Heart right ventricle (tissue), 16 donors: ENCODE data around the gene GNGT2. TPM values are rescaled to one million over a fixed set of nuclear protein-coding genes. Genes with fewer than 3 reads are reported as not detected.

Experiments
- ATAC-seq, 8 donors: fragments of 200-7000 bp; cut with Tn5 transposase; one replicate each; pipeline ENCODE4 v1.9.1; 2020; ENCODE audit warnings: mild to moderate bottlenecking in 8 of 8, moderate library complexity in 8 of 8, moderate number of reproducible peaks in 1 of 8
- DNase-seq, 2 donors: peaks; one replicate each; pipeline ENCODE4 v3.0.0-alpha.2; 2020
- H3K27ac ChIP-seq, 10 donors: fragments of 200-600 bp; sonication (generic) in 2 of 10; one replicate each; pipeline versions ENCODE4 v1.5.0 to v1.8.0; 2020 to 2022; ENCODE audit warnings: mild to moderate bottlenecking in 3 of 10
- H3K27me3 ChIP-seq, 7 donors: fragments of 200-600 bp; one replicate each; pipeline ENCODE4 v1.8.0; 2021 to 2022; ENCODE audit warnings: mild to moderate bottlenecking in 2 of 7
- H3K36me3 ChIP-seq, 9 donors: fragments of 200-600 bp; sonication (generic) in 1 of 9; one replicate each; pipeline versions ENCODE4 v1.5.0 to v1.8.0; 2020 to 2022; ENCODE audit warnings: mild to moderate bottlenecking in 2 of 9
- H3K4me1 ChIP-seq, 9 donors: fragments of 200-600 bp; sonication (generic) in 1 of 9; one replicate each; pipeline versions ENCODE4 v1.5.0 to v1.8.0; 2020 to 2022; ENCODE audit warnings: mild to moderate bottlenecking in 4 of 9
- H3K4me3 ChIP-seq, 10 donors: fragments of 200-600 bp; sonication (generic) in 2 of 10; one replicate each; pipeline versions ENCODE4 v1.5.0 to v1.8.0; 2020 to 2022; ENCODE audit warnings: mild to moderate bottlenecking in 7 of 10, moderate library complexity in 2 of 10
- H3K9me3 ChIP-seq, 11 donors: fragments of 200-600 bp in 10 of 11; sonication (generic) in 2 of 11; one replicate each; pipeline versions ENCODE4 v1.5.0 to v1.8.0; 2013 to 2022; ENCODE audit warnings: mild to moderate bottlenecking in 2 of 11, control low read depth in 1 of 11, moderate library complexity in 1 of 11
- CTCF ChIP-seq, 9 donors: fragments of 200-600 bp; sonication (generic) in 2 of 9; IDR thresholded peaks; one replicate each; pipeline versions ENCODE4 v1.5.0 to v1.8.0; 2021 to 2022; ENCODE audit warnings: antibody characterized with exemption in 9 of 9, mild to moderate bottlenecking in 5 of 9, moderate library complexity in 1 of 9
- WGBS, 2 donors: extraction: QIAGEN DNeasy Blood & Tissue Kit; methylation state at CpG; one replicate each; pipeline ENCODE4 v1.1.7; 2013; ENCODE audit warnings: inconsistent platforms in 1 of 2; 5-methylcytosine and 5-hydroxymethylcytosine counted together
- intact Hi-C, 10 donors: fragments of 100-400 bp; cut with DNase I; formaldehyde crosslinking; loops; one replicate each; pipeline versions ENCODE4 v1.11.1 to v1.14.2; 2022
- polyA plus RNA-seq, 2 donors: library from polyadenylated mRNA; stranded (reverse); fragments of 200-250 nt; gene quantifications; one replicate each; pipeline ENCODE4 v1.2.3, GENCODE V29; 2013
- total RNA-seq, 10 donors: library from RNA; stranded (reverse); fragmentation: NEBNext Ultra II Directional in 3 of 10; extraction: Animal tissue kit (Norgen Biotek cat#: 25700) in 3 of 10; gene quantifications; one replicate each; pipeline versions ENCODE4 v1.2.1 to v1.2.4, GENCODE V29; 2021 to 2023
- donor health status: Arrhythmogenic right ventricular cardiomyopathy.
- donor health status: ischemic (EF 13 %, LVEDD 7.1; RV severe dilation, severe dysfunction).
- donor health status: healthy with polysubstance abuse.
- donor health status: DM: no; HTN: yes; CAD: no.
- donor health status: DM: no; HTN: no; CAD: no.
- donor health status: ischemic (EF 25% LVEDD 6.9; RV normal size, moderate dysfunction).
- donor health status: ischemic (EF 25% LVEDD 5.7; RV mildly dilated, moderate dysfunction).
- donor health status: healthy.
- donor health status: DM: yes; HTN: yes; CAD: no.
- donor health status: Ischemic cardiomyopathy.
- donor health status: ischemic (EF 35%, LVEDD 5.7; RV mildly dilated, moderate dysfunction).
- donor health status: nonischemic (EF 11% LVEDD 7.7; RV severe dilation, severe dysfunction).
- donor health status: DM: yes; HTN: yes; CAD: no.
- donor health status: PGD.
- donor health status: ischemic (EF 29% LVEDD 5.4; RV normal size, mild dysfunction).
- donor health status: nonischemic (EF 23%, LVEDD 6.1; RV moderate dilation, normal function).

Gene GNGT2
- total and polyA plus RNA-seq, 12 donors: 0.32 to 4.6 (median 1.7) TPM; not detected in 1

GRCh38 chr17:49209061-49209571 lies 1.3 kb downstream of the GNGT2 start:
- intact Hi-C loops: no loop called here
- no peak for ATAC-seq

GRCh38 chr17:49204516-49204915 lies 5.9 kb downstream of the GNGT2 start:
- TF ChIP-seq CTCF (IDR thresholded peaks at IDR 0.05): no peak
- WGBS, 2 donors: 96 to 100% methylated on average over 2 of the region's 2 CpGs
- DNase-seq: no peak
- peaks cover 0 to 35% (median 8%) of the 10 kb centered on the region in 9 donors for H3K4me1 ChIP-seq
- intact Hi-C loops: no loop called here
- no peak overlapping the region for H3K27ac ChIP-seq
- H3K36me3 ChIP-seq: no peaks in the 10 kb centered on the region
- peaks cover 0 to 31% (median 0%) of the 10 kb centered on the region in 7 donors for H3K27me3 ChIP-seq
- H3K9me3 ChIP-seq: no peaks in the 10 kb centered on the region
- H3K4me3 ChIP-seq: no peak overlapping the region
- no peak for ATAC-seq

More at GRCh38 chr17:49209061-49209571, 1.3 kb downstream of the GNGT2 start:
- H3K27ac ChIP-seq: peak overlapping the region in 7 of 10 donors; percentile 79 to 90 (median 86)
- WGBS, 2 donors: 88 to 90% methylated on average over 10 of the region's 10 CpGs
- H3K9me3 ChIP-seq: no peaks in the 10 kb centered on the region
- DNase-seq: no peak
- no peak for TF ChIP-seq CTCF (IDR thresholded peaks at IDR 0.05)
- H3K27me3 ChIP-seq: peaks cover 0 to 44% (median 5%) of the 10 kb centered on the region in 7 donors
- peak overlapping the region in 2 of 10 donors; percentile 44 to 71 for H3K4me3 ChIP-seq
- H3K36me3 ChIP-seq: no peaks in the 10 kb centered on the region
- peaks cover 0 to 63% (median 25%) of the 10 kb centered on the region in 9 donors for H3K4me1 ChIP-seq

DNA sequence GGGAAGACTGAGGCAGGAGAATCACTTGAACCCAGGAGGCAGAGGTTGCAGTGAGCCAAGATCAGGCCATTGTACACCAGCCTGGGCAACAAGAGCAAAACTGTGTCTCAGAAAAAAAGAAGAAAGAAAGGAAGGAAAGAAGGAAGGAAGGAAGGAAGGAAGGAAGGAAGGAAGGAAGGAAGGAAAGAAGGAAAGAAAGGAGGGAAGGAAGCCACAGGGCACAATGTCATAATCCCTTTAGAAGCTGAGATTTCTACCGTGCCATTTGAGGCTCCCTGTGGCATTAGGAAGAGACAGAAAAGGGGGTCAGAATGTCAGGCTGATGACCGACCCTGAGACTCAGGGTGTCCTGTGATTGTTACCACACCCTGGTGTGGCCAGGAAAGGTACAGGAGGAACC lies 6.6 kb downstream of the GNGT2 start:
- Histone ChIP-seq H3K27me3 (peaks cover 0 to 24% (median 0%) of the 10 kb centered on the region in 7 donors), H3K4me3 (no peak overlapping the region), H3K9me3 (no peaks in the 10 kb centered on the region), H3K27ac (no peak overlapping the region), H3K4me1 (peaks cover 0 to 28% (median 3%) of the 10 kb centered on the region in 9 donors), H3K36me3 (no peaks in the 10 kb centered on the region)
- 77 to 86% methylated on average over 2 of the region's 2 CpGs for WGBS, 2 donors
- intact Hi-C loops: no loop called here
- ATAC-seq (no peak), DNase-seq (no peak)
- TF ChIP-seq CTCF (IDR thresholded peaks at IDR 0.05): no peak

- Histone ChIP-seq H3K4me3 (no peak overlapping the region), H3K27me3 (peaks cover 0 to 7% (median 0%) of the 10 kb centered on the region in 7 donors), H3K27ac (peak overlapping the region; percentile 42 to 83 (median 60)), H3K36me3 (no peaks in the 10 kb centered on the region), H3K4me1 (peaks cover 0 to 20% (median 3%) of the 10 kb centered on the region in 9 donors), H3K9me3 (no peaks in the 10 kb centered on the region)
- intact Hi-C loops: no loop called here
- 59 to 65% methylated on average over 8 of the region's 8 CpGs for WGBS, 2 donors
- ATAC-seq: peak; percentile 37 to 86 (median 66)
- DNase-seq: no peak
- no peak for TF ChIP-seq CTCF (IDR thresholded peaks at IDR 0.05)
These were observed 8.9 kb downstream of the GNGT2 start for GRCh38 chr17:49201481-49201927.
